Measurements from ENCODE around the gene TIMM13.

TIMM13 gene

DNA sequence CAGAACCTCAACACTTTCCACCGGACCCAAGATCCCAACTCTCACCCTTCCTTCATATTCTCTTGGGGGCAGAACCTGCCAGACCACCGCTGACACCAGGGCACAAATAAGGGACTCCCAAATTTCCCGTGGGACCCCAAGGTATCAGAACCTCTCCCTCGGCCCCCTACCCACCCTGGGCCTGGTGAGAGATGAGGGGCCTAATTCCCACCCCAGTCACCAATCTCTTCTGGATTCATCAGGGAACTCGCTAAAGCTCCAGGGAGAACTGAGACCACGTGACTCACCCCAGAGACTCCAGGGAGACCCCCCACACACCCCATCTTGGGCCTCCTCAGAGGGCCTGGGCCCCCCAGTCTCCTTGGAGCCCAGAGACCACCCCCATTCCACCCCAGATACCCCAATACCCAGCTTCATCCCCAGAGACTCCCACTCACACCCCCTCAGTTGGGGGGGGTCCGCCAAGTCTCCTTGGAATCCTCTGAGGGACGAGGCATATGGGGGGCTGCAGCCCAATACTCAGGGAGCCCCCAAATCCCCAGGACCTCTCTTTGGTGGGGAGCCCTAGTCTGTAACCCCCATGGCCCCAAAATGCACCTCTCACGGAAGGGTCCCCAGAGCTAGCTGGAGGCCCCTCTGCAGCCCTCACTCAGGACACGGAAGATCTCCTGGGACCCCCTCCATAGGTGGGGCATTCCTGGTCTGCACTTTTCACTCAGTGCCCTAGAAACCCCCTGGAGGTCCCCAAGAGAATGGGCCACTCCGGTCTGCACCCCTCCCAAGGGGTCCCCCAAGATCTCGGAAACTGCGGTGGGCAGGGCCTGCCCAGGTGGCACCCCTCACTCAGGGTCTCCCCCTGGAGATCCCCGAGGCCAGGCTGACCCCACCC lies 27.8 kb upstream of the TIMM13 start:
- no peak for DNase-seq

DNA sequence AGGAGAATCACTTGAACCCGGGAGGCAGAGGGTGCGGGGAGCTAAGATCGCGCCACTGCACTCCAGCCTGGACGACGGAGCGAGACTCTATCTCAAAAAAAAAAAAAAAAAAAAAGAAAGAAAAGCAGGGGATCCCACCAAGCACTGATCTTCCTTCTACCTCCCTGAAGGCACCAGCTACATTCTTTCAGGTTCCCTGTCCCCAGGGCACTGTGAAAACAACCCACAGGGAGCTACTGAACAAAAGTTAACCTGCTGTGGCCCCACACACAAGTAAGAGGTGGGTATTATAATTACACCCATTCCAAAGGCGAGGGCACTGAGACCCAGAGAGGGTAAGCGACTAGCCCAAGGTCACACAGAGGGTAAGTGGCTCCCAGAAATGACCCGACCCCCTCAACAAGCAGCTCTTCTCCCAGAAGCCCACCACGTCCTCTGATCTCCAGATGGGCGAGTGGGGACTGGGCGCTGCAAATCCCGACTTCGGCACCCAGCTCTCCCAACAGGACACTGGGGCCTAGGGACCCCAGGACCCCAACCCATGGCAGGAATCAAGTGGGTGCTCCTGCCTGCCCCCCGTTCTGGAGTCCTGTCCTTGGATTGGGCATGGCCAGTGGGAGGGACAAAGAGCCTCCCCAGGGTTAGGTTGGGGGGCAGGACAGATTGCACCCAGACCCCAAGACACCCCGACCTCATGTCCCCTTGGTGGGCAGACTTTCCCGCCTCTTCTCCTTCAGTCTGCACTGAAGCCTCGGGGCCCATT lies 27.0 kb upstream of the TIMM13 start:
- no peak for DNase-seq

DNA sequence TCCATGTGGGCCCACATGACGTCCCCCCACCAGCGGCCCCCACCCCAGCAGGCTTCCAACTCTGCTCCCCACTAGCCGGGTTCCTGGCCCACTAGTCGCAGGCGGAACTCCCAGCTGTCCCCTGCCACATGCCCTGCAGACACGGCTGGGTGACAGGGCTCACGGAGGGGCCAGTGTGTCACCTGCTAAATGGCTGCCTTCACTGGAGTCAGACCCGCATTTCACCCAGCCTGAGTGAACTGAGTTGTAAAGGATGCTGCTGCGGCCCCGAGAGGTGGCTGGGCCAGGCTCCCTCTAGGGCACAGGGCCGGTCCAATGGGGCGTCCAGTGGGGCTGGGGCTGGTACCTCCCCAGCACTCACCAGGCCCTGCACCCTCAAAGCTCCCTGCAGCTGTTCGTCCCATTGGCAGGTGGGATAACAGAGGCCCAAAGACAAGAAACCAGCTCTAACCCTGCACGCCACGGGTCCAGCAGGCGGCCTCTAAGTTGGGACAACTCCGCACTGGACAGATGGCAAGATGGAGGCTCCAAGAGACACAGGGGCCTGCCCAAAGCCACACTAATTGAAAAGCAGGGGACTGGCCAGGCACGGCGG lies 26.1 kb upstream of the TIMM13 start:
- DNase-seq: no peak

DNA sequence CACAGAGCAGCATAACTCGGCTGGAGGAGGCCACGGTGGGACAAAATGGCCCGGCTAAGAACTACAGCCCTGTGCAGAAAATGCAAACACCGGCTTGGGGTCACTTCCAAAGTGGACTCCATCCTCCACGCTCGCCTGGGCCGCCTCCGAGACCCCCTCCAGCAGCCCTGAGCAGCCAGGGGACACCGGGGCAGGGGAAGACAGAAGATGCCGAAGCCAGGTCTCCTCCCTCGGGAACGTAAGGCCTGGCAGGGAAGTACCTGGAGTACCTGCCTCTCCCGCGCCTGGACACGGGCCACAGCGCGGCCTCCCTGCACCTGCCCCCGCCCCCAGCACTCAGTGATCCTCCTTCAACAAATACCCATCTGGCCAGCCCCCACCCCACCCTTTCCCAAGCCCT lies 24.4 kb upstream of the TIMM13 start:
- no peak for DNase-seq

DNA sequence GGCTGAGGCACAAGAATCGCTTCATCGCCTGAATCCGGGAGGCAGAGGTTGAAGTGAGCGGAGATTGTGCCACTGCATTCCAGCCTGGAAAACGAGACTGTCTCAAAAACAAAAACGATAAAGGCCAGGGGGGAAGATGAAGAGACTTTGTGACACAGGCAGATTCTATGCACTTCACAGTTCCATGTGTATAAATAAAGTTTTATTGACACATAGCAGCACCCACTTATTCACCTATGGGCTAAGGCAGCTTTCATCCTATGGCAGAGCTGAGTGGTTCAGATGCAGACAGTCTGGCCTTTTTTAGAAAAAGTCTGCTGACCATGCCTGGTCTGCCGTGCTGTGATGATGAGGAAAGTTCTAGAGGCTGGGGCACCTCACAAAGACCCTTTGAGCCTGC lies 23.8 kb upstream of the TIMM13 start:
- no peak for DNase-seq

GRCh38 chr19:2449019-2449418 lies 21.6 kb upstream of the TIMM13 start:
- DNase-seq: no peak

DNA sequence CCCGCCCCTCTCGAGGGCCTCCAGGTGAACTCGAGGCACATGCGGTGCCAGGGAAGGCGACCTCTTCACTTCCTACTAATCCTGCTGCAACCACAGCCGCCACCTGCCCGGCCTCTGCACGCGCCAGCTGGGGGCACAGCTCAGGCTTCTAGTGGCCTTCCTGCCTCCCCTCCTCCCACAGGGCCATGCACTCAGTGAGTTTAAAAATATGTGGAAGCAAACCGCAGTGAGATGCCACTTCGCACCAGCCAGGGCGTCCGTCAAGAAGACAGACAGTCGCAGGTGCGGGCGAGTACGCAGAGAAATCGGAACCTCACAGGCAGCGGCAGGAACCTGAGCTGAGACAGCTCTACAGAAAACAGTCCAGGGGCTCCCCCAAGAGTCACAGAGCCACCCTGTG lies 19.0 kb upstream of the TIMM13 start:
- no peak for DNase-seq

GRCh38 chr19:2444251-2445002 lies 17.0 kb upstream of the TIMM13 start:
- no peak for DNase-seq

- DNase-seq: no peak
Observed at GRCh38 chr19:2443785-2444182, 16.4 kb upstream of the TIMM13 start.

GRCh38 chr19:2443116-2443784 lies 15.9 kb upstream of the TIMM13 start:
- no peak for DNase-seq

GRCh38 chr19:2441096-2441752 lies 13.8 kb upstream of the TIMM13 start:
- DNase-seq: no peak

DNA sequence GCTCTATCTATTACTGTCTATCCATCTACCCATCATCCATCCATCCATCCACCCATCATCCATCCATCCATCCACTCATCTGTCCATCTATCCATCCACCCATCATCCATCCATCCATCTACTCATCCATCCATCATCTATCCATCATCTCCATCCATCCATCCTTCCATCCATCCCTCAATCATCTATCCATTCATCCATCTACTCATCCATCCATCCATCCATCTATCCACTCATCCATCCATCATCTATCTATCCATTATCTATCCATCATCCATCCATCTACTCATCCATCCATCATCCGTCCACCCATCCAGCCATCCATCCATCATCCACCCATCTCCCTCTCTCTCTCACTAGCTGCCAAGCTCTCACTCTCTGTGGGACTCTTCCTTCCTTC lies 13.1 kb upstream of the TIMM13 start:
- no peak for DNase-seq

GRCh38 chr19:2438178-2438577 lies 10.8 kb upstream of the TIMM13 start:
- DNase-seq: no peak

DNA sequence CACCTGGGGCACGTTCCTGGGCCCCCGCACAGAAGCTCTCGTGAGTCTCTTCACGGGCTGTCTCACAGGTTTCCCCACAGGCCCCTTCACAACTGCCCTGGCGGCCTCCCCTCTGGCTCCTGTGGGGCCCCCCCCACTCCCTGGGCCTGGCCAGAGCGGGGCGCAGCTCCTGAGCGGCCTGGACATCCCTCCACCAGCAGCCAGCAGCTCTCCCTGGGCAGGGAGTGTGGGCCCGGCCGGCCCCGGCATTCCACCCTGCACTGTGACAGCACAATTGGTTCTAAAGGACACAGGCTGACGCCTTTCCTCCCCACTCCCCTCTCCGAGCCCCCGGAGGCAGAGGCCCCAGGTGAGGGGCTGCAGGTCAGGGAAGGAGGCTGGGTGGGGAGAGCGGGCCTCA lies 9.5 kb upstream of the TIMM13 start:
- DNase-seq: no peak

GRCh38 chr19:2436384-2436783 lies 9.0 kb upstream of the TIMM13 start:
- no peak for DNase-seq

DNA sequence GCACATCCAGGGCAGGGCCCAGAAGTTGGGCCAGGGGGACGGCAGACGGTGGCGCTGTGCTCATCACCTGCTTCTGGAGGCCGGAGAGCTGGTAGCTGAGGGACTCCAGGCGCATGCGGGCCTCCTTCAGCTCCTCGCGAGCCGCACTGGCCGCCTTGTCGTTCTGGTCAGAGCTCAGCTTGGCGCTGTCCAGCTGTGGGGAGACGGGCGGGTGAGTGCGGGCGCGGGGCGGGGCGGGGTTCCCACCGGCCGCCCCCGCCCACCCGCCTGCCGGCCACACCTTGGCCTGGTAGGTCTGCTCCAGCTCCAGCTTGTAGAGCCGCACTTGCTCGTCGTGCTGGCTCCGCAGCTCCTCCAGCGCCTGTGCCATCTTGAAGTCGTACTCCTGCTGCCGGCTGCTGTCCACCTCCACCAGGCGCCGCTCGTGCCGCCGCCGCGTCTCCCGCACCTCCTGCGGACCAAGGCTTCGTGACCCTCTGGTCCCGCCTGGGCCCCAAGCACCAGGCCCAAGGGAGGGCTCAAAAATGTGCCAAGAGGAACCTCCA lies 7.4 kb upstream of the TIMM13 start:
- no peak for DNase-seq

- no peak for DNase-seq
Observed at GRCh38 chr19:2434267-2434666, 6.9 kb upstream of the TIMM13 start.

DNA sequence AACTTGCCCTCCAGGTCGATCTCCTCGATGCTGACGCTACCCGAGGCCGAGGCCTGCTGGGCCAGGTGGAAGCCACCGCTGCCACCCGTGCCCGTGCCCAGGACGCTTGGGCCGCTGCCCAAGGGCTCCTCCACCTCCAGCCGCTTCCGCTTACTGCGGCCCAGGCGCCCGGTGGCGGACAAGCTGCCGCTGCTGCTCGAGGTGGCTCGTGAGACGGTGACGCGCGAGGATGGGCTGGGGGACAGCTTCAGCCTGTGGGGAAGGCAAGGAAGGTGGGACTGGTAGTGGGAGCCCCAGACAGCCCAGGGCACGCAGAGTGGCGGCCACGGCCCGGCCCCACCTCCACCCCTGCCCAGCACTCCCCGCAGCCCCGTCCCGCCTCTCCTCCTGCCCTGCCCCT lies 6.5 kb upstream of the TIMM13 start:
- no peak for DNase-seq

GRCh38 chr19:2432131-2432848 lies 4.9 kb upstream of the TIMM13 start:
- no peak for DNase-seq

DNA sequence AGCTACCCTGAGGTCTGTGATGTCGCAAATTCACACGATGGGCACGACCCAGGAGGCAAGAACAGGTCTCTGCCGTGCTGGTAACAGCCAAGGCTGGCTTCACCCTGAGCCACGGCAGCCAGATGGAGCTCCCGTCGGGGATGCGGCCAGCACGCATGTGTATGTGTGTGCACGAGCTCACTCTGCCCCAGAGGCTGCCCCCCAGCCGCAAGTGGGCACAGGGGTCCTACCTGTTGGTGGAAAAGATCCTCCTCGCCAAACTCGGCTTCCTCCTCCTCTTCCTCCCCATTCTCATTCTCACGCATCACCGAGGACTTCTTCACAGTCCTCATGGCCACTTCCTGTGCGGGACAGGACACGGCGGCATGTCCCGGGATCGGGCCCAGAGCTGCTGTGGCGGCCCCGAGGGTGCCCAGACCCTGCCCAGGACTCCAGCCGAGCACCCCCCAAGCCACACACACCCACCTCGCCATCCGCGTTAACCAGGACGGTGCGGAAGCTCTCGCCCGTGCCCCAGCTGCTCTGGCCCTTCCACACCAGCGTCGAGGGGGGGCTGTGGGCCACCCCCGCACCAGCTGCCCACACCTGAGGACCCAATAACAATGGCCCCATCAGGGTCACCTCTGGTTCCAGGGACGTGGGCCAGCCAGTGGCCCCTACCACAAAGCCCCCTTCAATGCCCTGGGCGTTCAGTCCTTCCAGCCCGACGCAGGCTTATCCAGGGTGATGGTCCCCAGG lies 4.1 kb upstream of the TIMM13 start:
- no peak for DNase-seq
